ENCODE results near the gene DNAI1. TPM values are rescaled to one million over a fixed set of nuclear protein-coding genes. Genes with fewer than 3 reads are reported as not detected.
A peak's percentile ranks its signal among the peaks of the same experiment; 100 is the strongest.
"Not testable (repeated sequence)": the region's sequence is repeated elsewhere in the genome, so short reads cannot be mapped to it uniquely, and the experiment has no call there.

The DNAI1 gene
- total RNA-seq, 1 donor from 2014 or later: 0.52 TPM

GRCh38 chr9:34450644-34451043, 8.0 kb upstream of the DNAI1 start:
- no peak for DNase-seq (ENCODE audit: low spot score)

GRCh38 chr9:34451135-34451534, 7.5 kb upstream of the DNAI1 start:
- no peak for DNase-seq (ENCODE audit: low spot score)

- no peak for DNase-seq (ENCODE audit: low spot score)
Observed at GRCh38 chr9:34451545-34451944, 7.1 kb upstream of the DNAI1 start.

GRCh38 chr9:34452568-34452967, 6.0 kb upstream of the DNAI1 start:
- no peak for DNase-seq (ENCODE audit: low spot score)

GRCh38 chr9:34454571-34455065, 4.0 kb upstream of the DNAI1 start:
- DNase-seq (ENCODE audit: low spot score): no peak

- no peak for DNase-seq (ENCODE audit: low spot score)
Observed at GRCh38 chr9:34456151-34456550, 2.5 kb upstream of the DNAI1 start.

GRCh38 chr9:34456746-34457145, 1.9 kb upstream of the DNAI1 start:
- no peak for DNase-seq (ENCODE audit: low spot score)

- peak; percentile 68 for DNase-seq (ENCODE audit: low spot score)
Observed at GRCh38 chr9:34457266-34458012, 1.2 kb upstream of the DNAI1 start.

- DNase-seq (ENCODE audit: low spot score): no peak
Observed at GRCh38 chr9:34458959-34459340, 345 bp downstream of the DNAI1 start.

GRCh38 chr9:34459356-34459755, 751 bp downstream of the DNAI1 start:
- DNase-seq (ENCODE audit: low spot score): no peak

GRCh38 chr9:34459941-34460340, 1.3 kb downstream of the DNAI1 start:
- DNase-seq (ENCODE audit: low spot score): no peak

GRCh38 chr9:34463098-34463900, 4.7 kb downstream of the DNAI1 start:
- DNase-seq (ENCODE audit: low spot score): no peak

- DNase-seq (ENCODE audit: low spot score): no peak
Observed at GRCh38 chr9:34463901-34464232, 5.3 kb downstream of the DNAI1 start.

- DNase-seq (ENCODE audit: low spot score): no peak
Observed at GRCh38 chr9:34464571-34464970, 6.0 kb downstream of the DNAI1 start.

- DNase-seq (ENCODE audit: low spot score): no peak
Observed at GRCh38 chr9:34465468-34465867, 6.9 kb downstream of the DNAI1 start.

- DNase-seq (ENCODE audit: low spot score): no peak
Observed at GRCh38 chr9:34475097-34475496, 16.5 kb downstream of the DNAI1 start.

GRCh38 chr9:34477541-34477940, 18.9 kb downstream of the DNAI1 start:
- DNase-seq (ENCODE audit: low spot score): no peak

GRCh38 chr9:34479431-34479866, 20.8 kb downstream of the DNAI1 start:
- no peak for DNase-seq (ENCODE audit: low spot score)

GRCh38 chr9:34481620-34482019, 23.0 kb downstream of the DNAI1 start:
- not testable (repeated sequence) for DNase-seq (ENCODE audit: low spot score)

GRCh38 chr9:34482746-34483145, 24.1 kb downstream of the DNAI1 start:
- DNase-seq (ENCODE audit: low spot score): not testable (repeated sequence)

- DNase-seq (ENCODE audit: low spot score): no peak
Observed at GRCh38 chr9:34484678-34485077, 26.1 kb downstream of the DNAI1 start.

GRCh38 chr9:34485822-34486221, 27.2 kb downstream of the DNAI1 start:
- no peak for DNase-seq (ENCODE audit: low spot score)

GRCh38 chr9:34486572-34486971, 28.0 kb downstream of the DNAI1 start:
- no peak for DNase-seq (ENCODE audit: low spot score)

Data from mucosa of gallbladder (tissue), 1 donor.